Mesothelial cell of epicardium (in vitro differentiated cells): ENCODE measurements around the gene RASGRF2. TPM values are rescaled to one million over a fixed set of nuclear protein-coding genes. Genes with fewer than 3 reads are reported as not detected.

Source experiments
- DNase-seq, 2 experiments: peaks; one replicate each; pipeline ENCODE4 v3.0.0; 2021; ENCODE audit warnings: low spot score in 2 of 2; ENCODE audit not compliant: unreplicated experiment in 2 of 2
- H3K27ac Mint-ChIP-seq: 2 replicates; pipeline ENCODE4 v1.8.0; 2021; ENCODE audit warnings: mixed read lengths
- H3K27me3 Mint-ChIP-seq: 2 replicates; pipeline ENCODE4 v1.8.0; 2021; ENCODE audit warnings: low read depth, mixed read lengths
- H3K36me3 Mint-ChIP-seq: 2 replicates; pipeline ENCODE4 v1.8.0; 2021; ENCODE audit warnings: mixed read lengths
- H3K4me1 Mint-ChIP-seq: 2 replicates; pipeline ENCODE4 v1.8.0; 2021; ENCODE audit warnings: mixed read lengths
- H3K4me3 Mint-ChIP-seq: 2 replicates; pipeline ENCODE4 v1.8.0; 2021; ENCODE audit warnings: mild to moderate bottlenecking, moderate library complexity, mixed read lengths
- H3K9me3 Mint-ChIP-seq: 2 replicates; pipeline ENCODE4 v1.8.0; 2021; ENCODE audit warnings: mixed read lengths
- CTCF ChIP-seq: fragments of 200-600 bp; sonication (generic); IDR thresholded peaks from one replicate; pipeline ENCODE4 v1.5.0; 2021; ENCODE audit warnings: antibody characterized with exemption; ENCODE audit not compliant: unreplicated experiment
- total RNA-seq: library from RNA; stranded (reverse); gene quantifications from 3 replicates; pipeline ENCODE4 v1.2.1, GENCODE V29; 2021

The RASGRF2 gene
- total RNA-seq, 1 donor from 2014 or later = 5.7 TPM

DNA sequence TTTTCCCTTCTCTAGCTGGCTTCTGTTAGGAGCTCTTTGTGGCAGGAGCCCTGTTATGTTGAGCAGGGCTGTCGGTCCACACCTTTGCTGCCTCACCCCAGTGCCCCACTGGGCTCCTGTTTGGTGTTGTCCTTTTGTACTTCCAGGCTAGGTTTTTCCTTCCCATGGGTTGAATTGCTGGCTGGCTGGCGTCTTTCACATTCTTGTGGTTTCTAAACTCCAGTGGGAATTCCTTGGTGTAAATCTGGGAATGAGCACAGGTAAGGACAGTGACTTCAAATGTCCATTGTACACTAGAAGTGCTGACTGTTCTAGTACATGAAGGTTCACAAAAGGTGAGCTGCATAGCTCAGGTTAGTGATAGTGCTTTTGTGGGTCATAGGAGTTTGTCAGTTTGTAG lies 30.4 kb downstream of the RASGRF2 start:
- no peak overlapping the region for H3K27ac Mint-ChIP-seq
- H3K36me3 Mint-ChIP-seq = no peaks in the 10 kb centered on the region
- H3K4me3 Mint-ChIP-seq = no peak overlapping the region
- no peaks in the 10 kb centered on the region for H3K27me3 Mint-ChIP-seq
- H3K4me1 Mint-ChIP-seq = peaks cover 4% of the 10 kb centered on the region
- no peak for DNase-seq
- no peaks in the 10 kb centered on the region for H3K9me3 Mint-ChIP-seq
- no peak for TF ChIP-seq CTCF

GRCh38 chr5:80990971-80991370 lies 30.8 kb downstream of the RASGRF2 start:
- no peak for TF ChIP-seq CTCF
- DNase-seq = no peak
- no peaks in the 10 kb centered on the region for H3K36me3 Mint-ChIP-seq
- no peak overlapping the region for H3K27ac Mint-ChIP-seq
- no peaks in the 10 kb centered on the region for H3K9me3 Mint-ChIP-seq
- no peaks in the 10 kb centered on the region for H3K27me3 Mint-ChIP-seq
- no peak overlapping the region for H3K4me3 Mint-ChIP-seq
- H3K4me1 Mint-ChIP-seq = peaks cover 4% of the 10 kb centered on the region

DNA sequence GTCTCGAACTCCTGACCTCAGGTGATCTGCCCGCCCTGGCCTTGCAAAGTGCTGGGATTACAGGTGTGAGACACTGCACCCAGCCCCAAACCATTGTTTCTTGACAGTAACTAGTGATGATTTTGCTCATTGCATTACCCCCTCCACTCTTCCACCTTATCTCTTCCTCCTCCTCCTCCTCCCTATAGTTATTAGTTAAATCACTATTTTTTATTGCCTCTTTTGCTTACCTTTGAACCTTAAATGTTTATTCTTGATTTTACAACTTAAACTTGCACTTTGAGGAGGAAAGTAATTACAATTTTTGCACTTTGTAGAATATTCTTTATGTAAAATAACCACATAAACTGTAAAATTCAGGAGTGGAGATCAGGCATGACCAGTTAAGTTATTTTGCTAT lies 35.7 kb downstream of the RASGRF2 start:
- Mint-ChIP-seq H3K27ac (no peak overlapping the region), H3K4me3 (no peak overlapping the region), H3K36me3 (no peaks in the 10 kb centered on the region), H3K9me3 (no peaks in the 10 kb centered on the region), H3K27me3 (no peaks in the 10 kb centered on the region), H3K4me1 (peaks cover 8% of the 10 kb centered on the region)
- TF ChIP-seq CTCF = no peak
- DNase-seq = no peak

- TF ChIP-seq CTCF = no peak
- DNase-seq = no peak
- Mint-ChIP-seq H3K4me3 (no peak overlapping the region), H3K27me3 (no peaks in the 10 kb centered on the region), H3K36me3 (no peaks in the 10 kb centered on the region), H3K4me1 (peaks cover 4% of the 10 kb centered on the region), H3K9me3 (no peaks in the 10 kb centered on the region), H3K27ac (no peak overlapping the region)
Measured at GRCh38 chr5:80998590-80998979, 38.4 kb downstream of the RASGRF2 start.

DNA sequence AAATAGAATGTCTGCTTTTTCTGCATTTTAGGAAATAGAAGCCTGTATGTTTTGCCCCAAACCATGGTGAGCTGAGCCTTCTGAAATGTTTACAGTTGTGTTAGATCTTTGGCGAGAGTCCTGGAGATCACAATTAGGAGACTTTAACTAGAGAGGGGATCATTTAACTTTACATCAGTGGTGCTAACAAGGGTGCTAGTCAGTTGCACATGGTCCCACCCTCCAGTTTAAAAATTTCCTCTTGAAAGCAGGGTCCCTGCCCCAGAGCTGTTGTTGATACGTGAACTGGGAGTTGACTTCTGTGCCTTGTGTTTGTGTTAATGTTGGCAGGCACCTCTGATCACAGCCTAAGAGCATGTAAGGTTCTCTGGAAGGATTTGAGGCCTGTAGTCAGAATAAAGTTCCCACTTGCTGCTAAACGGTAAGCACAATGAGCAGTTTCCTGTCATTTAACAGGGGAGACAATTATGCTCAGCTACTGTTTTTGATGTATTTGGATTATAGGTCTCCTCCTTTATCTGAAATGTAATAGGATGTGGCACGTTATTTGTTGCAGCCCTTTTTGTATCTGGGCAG lies 43.7 kb downstream of the RASGRF2 start:
- Mint-ChIP-seq H3K4me3 (no peak overlapping the region), H3K27ac (no peak overlapping the region), H3K9me3 (peaks cover 4% of the 10 kb centered on the region), H3K27me3 (no peaks in the 10 kb centered on the region), H3K4me1 (peaks cover 4% of the 10 kb centered on the region), H3K36me3 (no peaks in the 10 kb centered on the region)
- no peak for DNase-seq
- TF ChIP-seq CTCF = no peak

DNA sequence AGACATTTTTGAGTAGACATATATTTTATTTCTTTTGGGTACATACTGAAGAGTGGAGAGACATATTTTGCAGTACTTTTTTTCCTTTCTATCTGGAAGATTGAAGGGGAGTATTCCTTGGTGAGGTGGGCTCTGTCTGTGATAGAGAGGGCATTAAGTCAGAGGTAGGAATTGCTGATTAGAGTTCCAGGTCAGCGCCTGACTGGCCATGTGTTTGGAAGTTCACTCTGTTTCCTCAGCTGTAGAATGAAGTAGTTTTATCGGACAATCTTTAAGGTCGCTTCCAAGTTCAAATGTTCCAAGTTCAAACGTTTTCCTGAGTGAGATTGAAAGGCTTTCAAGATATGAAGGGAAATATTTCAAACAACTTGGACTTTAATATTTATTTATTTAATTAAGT lies 45.5 kb downstream of the RASGRF2 start:
- DNase-seq = no peak
- H3K27ac Mint-ChIP-seq = no peak overlapping the region
- H3K27me3 Mint-ChIP-seq = no peaks in the 10 kb centered on the region
- H3K4me3 Mint-ChIP-seq = no peak overlapping the region
- no peaks in the 10 kb centered on the region for H3K4me1 Mint-ChIP-seq
- peaks cover 4% of the 10 kb centered on the region for H3K9me3 Mint-ChIP-seq
- H3K36me3 Mint-ChIP-seq = no peaks in the 10 kb centered on the region
- no peak for TF ChIP-seq CTCF
